Islet of Langerhans (tissue), 1 donor: ENCODE measurements around the gene SCP2.

Source experiments
- FAIRE-seq: peaks from one replicate; lab custom pipeline; 2011; peaks lifted over from hg19 to GRCh38; lab: Jason Lieb, UNC

SCP2 gene

GRCh38 chr1:52927212-52928014, at the start of gene SCP2:
TSS of gene SCP2 (plus strand) at chr1:52927276. CDS start at chr1:52927397, 121 bp downstream.
- FAIRE-seq, result no peak

- FAIRE-seq, result no peak
These were observed 49.5 kb upstream of the SCP2 start for GRCh38 chr1:52877554-52877953.

- peak; percentile 84 for FAIRE-seq
These were observed 46.9 kb upstream of the SCP2 start for GRCh38 chr1:52880206-52880605.

GRCh38 chr1:52887483-52887882, 39.6 kb upstream of the SCP2 start:
- FAIRE-seq, result no peak

GRCh38 chr1:52892424-52893215, 34.5 kb upstream of the SCP2 start:
- no peak for FAIRE-seq

- FAIRE-seq, result no peak
These were observed 27.6 kb upstream of the SCP2 start for GRCh38 chr1:52899445-52899894.

- FAIRE-seq, result no peak
These were observed 26.7 kb upstream of the SCP2 start for GRCh38 chr1:52900402-52900801.

- FAIRE-seq, result no peak
These were observed 25.7 kb upstream of the SCP2 start for GRCh38 chr1:52901384-52901783.

GRCh38 chr1:52904208-52904926, 22.7 kb upstream of the SCP2 start:
- no peak for FAIRE-seq

GRCh38 chr1:52904927-52905698, 22.0 kb upstream of the SCP2 start:
- no peak for FAIRE-seq

GRCh38 chr1:52906135-52906603, 20.9 kb upstream of the SCP2 start:
- no peak for FAIRE-seq

GRCh38 chr1:52907068-52907811, 19.8 kb upstream of the SCP2 start:
- no peak for FAIRE-seq

GRCh38 chr1:52907812-52908153, 19.3 kb upstream of the SCP2 start:
- FAIRE-seq, result no peak

GRCh38 chr1:52911541-52911940, 15.5 kb upstream of the SCP2 start:
- no peak for FAIRE-seq

- FAIRE-seq, result no peak
These were observed 14.1 kb upstream of the SCP2 start for GRCh38 chr1:52913014-52913413.

- no peak for FAIRE-seq
These were observed 13.5 kb upstream of the SCP2 start for GRCh38 chr1:52913537-52913936.

GRCh38 chr1:52914463-52914862, 12.6 kb upstream of the SCP2 start:
- FAIRE-seq, result no peak

- FAIRE-seq, result no peak
These were observed 11.7 kb upstream of the SCP2 start for GRCh38 chr1:52915211-52915854.

- no peak for FAIRE-seq
These were observed 11.2 kb upstream of the SCP2 start for GRCh38 chr1:52915855-52916220.

- FAIRE-seq, result no peak
These were observed 10.7 kb upstream of the SCP2 start for GRCh38 chr1:52916241-52916975.
